GM21717 (cell line): ENCODE measurements around the gene FGGY.
"Not testable (repeated sequence)": the region's sequence is repeated elsewhere in the genome, so short reads cannot be mapped to it uniquely, and the experiment has no call there.

Experiments used
- ATAC-seq: cut with Tn5 transposase; IDR thresholded peaks from one replicate; pipeline ENCODE4 v1.9.1; 2021; ENCODE audit warnings: mild to moderate bottlenecking, moderate library complexity; ENCODE audit not compliant: unreplicated experiment

FGGY gene

DNA sequence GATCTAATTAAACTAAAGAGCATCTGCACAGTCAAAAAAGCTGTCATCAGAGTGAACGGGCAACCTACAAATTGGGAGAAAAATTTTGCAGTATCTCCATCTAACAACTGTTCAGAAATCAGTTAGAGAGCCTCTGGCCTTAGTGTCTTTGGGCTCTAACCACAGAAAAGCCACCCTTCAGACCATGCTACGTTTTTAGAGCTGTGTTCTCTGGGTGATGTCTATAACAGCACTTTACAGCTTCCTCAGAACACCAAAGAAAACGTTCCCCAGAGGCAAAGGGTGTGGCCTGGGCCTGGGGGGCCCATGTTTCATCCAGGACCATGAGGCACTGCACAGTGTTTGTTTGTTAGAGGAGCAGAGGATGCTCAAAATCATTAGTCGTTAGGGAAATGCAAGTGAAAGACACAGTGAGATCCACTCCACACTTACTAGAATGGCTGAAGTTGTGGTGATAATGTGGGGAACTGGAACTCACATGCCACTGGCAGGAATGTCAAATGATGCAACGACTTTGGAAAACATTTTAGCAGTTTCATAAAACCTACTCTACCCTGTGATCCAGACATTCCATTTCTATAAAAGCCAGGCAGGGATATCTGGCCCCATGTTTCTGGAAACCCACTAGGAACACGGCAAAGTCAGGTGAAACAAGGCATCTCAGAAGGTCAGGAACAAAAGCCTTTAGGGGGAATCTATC, 267.4 kb downstream of the FGGY start:
- ATAC-seq, result no peak

DNA sequence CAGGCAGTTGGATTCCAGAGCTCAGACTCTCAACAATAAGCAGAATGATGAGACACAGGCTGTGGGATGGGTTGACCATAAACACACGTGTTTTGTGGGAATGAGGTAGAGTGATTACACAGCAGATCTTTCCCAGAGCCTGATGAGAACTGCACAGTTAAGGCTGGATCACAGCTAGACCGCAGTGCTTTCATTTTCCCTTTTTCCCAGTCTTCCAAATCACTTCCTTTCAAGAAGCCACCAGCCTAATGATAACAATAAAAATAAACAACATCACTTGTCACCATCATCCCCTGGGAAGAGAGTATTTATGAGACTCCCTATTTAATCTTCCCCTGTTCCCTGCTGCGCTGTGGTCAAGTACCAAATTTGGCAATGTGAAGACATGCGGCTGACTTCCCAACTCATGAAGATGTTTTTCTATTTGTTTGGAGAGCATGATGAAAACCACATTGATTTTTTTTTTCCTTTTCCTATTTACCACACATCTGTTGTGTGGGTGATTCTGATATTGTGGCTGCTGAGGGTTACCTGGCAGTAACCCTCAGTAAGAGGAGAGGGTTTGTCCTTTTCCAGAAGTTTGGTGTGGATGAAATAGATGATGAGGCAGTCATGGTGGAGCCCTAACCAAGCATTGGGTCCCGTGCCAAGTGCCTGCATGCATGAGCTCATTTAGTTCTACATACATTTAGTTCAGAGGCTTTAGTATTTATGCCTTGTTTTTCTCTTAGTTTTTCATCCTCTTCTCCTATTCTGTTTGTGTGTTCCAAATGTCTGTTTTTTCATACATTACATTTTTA, 268.9 kb downstream of the FGGY start:
- no peak for ATAC-seq

DNA sequence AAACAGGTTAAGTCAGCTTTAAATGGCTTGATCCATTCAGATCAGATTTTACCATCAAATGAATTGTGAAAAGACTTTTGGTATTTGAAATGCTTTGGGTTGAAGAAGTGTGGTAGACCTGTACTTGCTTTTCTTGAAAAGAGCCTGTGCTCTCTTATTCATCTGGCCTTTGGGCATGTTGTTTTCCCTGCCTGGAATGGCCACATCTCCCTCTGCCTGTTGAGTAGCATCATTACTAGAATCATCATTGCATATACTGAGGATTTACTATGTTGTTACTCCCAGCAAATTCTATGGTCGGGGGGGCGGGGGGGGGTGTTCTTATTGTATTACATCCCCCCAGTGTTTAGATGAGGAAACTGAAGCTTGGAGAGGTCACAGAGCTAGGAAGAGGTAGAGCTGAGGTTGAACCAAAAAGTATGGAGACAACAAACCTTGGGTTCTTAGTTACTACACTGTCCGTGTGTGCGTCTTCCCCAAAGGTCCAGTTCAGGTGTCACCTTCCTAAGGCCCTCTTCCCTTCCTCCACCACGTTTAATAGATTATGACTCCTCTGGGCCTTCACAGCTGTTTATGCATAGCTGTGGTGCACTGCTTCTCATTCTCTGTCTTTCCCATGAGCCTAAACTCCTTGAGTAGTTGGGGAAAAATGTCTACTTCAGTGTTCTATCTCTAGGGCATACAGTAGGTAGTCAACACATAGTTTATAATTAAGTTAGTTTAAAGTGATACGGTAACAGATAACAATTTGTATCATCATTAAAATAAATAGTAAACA, 271.5 kb downstream of the FGGY start:
- no peak for ATAC-seq

DNA sequence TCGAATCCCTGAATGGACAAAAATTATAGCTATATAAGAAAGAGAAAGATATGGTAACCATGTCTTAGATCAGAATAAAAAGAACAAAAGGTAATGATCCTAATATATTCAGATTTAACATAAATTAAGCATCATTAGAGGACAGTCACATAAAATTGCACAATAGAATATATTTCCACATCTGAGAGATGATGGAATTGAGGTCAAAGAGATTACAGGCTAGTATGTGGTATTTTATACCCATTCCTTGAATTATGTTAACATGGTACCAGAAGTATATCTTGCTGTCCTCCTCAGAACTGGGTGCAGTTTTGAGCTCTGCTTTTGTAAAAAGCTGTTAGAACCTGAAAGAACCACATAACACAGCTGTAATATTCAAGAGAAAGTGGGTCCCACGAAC, 272.3 kb downstream of the FGGY start:
- ATAC-seq, result no peak

DNA sequence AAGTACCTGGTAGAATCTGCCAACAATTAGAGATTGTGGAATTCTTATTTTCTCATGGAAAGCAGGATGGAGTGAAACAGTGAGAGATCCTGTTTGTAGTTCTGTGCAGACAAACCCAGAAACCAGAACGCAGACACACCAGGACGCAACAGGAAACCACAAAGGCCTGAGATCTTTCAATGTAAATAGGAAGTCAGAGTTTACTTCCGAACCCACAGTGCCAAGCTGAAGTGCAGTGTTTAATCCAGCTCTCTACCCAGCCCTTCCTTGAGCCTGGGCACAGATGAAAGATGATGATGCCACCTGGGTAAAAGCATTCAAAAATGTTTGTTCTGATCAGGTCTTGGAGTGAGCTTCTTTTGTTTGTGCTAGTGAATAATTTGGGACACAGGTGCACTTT, 273.6 kb downstream of the FGGY start:
- ATAC-seq, result peak; percentile 72

DNA sequence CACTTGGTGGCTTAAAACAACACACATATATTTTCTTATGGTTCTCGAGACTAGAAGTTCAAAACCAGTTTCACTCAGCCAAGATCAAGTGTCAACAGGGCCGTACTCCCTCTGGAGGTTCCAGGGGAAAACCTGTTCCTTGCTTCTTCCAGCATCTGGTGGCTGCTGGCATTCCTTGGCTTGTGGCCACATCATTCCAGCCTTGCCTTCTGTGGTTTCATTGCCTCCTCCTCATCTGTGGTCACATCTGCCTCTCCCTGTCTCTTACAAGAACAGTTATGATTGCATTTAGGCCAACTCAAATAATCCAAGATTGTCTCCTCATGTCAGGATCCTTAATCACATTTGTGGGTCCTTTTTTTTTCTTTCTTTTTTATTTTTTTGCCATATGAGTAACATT, 277.2 kb downstream of the FGGY start:
- ATAC-seq, result no peak

DNA sequence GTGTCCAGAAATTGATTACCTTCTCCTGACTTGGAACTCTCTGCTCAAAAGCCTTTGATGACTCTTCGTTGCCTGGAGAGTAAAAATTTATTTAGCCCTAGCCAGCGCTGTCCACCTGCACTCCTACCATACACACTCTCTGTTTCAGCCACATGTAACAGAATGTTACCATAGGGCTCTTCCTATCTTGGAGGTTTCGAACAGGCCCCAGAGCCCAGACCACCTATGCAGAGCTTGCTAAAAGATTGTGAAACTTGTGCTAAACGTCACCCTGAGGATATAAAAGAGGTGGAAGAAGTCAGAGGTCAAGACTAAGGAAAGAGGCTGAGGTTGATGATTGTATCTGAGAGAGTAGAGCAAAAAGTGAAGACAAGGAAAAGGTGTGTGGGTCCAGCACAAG, 280.9 kb downstream of the FGGY start:
- ATAC-seq, result no peak

DNA sequence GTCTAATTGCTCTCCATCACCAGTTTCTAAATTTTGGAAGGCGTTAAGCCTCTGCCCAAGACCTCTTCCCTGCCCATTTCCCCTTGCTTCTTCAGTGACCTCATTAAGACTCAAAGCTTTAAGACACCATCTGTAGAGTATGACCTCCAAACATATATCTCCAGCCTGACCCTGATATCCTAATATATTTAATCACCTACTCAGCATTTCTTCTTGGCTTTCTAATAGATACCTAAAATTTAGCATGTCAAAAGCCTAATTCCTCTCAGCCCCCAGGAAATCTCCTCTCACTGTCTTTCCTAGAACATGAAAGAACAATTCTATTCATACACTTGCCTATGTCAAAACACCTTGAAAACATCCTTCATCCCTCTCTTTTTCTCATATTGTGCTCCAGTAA, 282.3 kb downstream of the FGGY start:
- no peak for ATAC-seq

DNA sequence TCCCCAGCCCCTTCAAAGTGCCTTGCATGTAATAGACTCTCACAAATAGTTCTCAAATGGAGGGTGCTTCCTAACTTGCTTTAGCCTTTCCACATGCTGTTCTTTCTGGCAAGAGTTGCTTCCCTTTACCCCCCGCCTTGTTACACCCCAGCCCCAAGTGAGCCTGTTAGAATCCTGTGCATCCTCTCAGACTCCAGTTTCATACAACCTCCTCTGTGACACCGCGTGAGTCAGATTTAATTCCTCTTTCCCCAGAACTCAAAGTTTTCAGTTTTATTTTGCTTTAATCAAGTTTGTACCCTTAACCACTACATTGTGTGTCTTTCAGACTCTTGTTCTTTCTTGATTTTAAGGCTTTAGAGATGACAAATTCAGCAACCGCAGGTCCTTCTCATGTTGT, 283.4 kb downstream of the FGGY start:
- no peak for ATAC-seq

DNA sequence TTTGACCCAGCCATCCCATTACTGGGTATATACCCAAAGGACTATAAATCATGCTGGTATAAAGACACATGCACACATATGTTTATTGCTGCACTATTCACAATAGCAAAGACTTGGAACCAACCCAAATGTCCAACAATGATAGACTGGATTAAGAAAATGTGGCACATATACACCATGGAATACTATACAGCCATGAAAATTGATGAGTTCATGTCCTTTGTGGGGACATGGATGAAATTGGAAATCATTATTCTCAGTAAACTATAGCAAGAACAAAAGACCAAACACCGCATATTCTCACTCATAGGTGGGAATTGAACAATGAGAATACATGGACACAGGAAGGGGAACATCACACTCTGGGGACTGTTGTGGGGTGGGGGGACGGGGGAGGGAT, 295.5 kb downstream of the FGGY start:
- not testable (repeated sequence) for ATAC-seq

DNA sequence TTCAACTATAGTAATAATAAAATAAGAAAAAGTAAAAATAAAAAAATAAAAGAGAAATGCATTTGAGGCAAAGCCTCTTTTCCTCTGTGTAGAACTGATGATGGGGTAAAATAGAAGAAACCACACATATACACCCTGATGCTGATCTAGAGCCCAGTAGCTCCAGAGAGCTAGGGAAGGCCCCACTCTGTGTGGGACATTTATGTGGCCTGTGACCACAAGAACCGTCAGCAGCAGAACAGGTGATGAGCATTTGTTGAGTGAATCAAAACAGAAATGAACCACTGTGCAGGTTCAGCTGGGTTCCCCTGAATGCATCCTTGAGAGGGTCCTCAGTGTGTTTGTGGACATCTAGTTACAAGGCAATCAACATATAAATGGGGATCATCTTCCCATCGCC, 296.0 kb downstream of the FGGY start:
- no peak for ATAC-seq

DNA sequence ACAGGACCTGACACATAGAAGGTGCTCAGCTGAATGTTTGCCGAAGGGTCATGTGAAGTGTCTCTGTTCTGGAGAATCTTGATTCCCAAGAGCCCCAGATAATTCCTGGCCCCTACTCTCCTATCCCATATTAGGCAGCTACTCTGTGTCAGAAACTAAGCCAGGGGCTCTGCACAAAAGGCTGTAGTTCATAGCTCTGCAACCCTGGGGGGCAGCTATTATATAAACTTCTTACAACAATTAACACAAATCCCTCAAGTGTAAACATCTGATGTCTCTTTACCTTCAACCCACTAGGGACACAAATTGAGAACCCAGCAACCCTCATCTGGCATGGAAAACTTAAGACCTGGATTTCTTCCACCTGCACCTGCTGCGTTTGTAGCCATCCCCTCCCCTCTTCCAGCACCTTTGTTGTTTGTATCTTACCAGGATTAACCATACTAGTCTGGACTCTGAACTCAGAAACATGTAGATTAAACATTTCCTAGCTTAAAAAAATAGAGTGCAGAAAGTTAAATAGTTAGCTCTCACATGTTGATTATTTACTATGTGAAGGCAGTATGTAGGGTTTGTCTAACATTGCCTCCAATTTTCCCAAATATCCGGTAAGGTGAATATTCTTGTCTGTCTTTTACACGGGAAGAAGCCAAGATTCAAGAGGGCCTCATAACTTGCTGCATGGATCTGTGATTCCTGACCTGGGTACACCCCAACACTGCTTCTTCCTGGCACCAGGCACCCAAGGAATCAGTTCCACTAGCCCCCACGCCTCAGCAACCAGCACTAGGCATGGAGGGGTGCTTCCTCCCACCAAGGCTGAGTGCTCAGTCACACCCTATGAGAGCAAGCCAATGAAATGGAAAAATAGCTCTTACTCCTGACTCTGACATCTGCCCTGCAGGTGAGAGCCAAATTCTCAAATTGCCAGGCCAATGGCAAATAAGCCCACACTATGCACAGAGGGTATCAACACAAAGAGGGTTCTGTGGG, 297.2 kb downstream of the FGGY start:
- ATAC-seq, result no peak

DNA sequence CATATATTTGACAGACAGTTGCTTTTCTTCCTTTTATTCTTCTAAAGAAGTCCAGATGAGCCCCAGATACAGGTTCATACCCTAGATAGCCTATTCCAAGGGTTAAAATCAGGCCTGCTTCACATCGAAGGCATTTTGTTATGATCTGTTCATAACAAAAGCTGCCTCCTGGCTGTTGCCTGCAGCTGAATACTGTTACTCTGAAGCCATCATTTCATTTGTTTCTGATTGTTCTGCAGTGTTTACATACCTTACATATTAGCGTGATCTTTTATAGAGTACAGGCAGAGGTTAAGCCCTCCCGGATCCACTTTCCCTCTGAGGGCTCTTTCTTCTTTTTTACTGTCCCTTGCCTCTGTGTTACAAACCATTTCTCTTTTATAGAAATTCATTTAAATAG, 298.9 kb downstream of the FGGY start:
- no peak for ATAC-seq

DNA sequence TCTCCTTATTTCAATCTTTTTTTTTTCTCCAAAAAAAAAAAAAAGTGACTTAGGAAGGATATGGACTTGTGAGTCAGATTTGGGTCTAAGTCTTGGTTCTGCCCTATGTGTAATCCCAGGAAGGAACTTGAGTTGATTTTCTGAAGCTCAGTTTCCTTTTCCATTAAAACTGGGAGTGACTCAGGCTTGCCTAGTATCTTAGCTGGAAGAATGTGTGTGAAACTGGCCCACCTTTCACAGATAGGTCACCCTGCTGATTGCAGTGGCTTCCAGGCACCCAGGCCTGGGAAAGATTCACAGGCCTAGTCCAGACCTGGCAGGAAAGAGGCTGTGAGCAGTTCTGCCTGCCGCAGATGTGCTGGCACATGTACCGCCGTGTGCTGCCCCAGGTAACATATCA, 299.5 kb downstream of the FGGY start:
- no peak for ATAC-seq

DNA sequence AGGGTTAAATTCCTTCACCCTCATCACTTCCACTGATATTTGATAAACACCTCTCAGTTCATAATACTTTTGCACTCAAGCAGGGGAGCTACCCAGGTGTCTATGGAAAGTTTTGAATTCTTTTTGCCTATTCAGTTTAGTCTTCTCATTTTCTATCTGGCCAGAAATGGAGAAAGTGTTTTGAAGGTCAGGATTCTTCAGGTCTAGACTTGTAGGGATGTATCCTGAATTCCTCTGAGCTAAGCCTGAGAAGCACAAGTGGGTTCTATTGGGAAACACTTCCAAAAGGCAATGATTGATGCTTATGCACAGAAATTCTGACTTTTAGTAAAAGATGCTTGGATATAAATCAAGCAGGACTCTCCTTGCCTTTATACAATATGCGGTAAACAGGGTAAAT, 300.1 kb downstream of the FGGY start:
- no peak for ATAC-seq

DNA sequence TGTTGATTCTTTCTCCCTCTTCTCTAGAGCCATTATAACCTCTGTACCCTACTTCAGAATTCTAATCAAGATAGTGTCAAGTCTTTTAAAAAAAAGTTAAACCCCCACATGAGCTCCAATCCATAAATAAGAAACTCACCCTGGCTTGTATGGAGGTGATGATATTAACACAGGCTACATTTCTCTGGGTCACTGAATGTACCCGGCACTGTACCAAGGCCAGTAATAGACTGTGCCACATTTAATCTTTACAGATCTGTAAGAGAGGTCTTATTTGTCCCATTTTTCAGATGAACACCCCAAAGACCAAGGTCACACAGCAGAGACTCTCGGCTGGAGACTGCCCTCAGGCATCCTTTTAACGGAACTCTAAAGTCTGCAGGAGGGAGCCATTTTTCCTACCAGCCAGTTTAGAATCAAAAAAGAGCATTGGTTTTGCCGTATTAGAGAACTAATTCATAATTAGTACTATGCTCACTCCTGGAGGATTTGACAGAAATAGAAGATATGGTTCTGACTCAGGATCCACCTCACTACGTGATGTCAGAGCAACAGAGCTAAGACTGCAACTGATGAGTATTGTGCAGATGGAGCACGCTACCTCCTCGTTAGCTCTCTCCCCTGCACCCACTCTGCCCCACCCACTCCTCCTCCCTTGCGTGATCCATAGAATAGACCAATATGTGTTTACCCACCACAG, 300.7 kb downstream of the FGGY start:
- ATAC-seq, result no peak

DNA sequence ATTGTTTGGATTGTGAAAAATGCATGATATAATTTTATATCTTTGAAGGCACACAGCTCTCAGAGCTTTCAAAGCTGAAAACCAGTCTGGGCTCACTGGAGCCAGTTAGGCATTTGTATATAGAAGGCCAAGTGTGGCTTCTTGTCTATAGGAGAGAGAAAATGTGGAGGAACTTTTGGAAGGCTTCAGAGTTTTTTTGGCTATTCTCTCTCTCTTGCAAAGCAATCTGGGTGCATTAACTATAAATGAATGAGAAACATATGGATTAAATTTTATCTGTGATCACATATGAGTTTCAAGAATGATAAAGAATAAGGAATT, 301.2 kb downstream of the FGGY start:
- ATAC-seq, result no peak

DNA sequence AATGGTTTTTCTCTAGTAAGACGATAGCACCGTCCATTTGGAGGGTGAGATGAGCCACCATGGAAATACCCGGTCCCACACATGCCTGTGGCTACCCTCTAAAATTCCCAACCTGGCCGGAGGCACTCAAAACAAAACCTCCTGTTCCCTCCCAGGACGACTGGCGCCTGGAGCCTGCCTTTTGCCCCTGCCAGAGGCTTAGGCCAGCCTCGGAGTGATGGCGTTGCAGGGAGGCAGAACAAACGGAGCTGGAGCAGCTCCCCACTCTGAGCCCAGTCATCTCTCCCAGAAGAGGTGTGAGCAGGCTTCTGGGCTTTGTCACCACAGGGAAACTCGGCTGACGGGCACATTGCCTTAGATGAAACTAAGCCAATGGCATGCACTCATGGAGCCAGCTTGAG, 304.1 kb downstream of the FGGY start:
- ATAC-seq, result no peak

DNA sequence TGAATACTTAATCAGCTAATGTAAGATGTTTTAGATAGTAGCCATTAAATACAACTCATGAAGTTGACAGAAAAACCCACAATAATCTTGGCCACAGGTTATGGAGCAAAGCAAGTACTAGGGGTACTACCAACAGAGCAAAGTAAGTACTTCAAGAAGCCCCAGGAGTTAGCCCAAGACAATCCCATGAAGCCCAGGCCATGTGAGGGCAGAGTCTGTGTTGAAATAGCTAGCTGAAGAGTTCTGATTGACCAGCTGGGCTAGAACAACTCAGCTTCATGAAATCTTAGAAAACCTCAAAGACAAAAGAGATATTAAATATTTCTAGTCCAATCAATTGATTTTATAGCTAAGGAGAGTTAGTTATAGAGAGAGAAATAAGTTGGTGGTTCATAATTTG, 304.9 kb downstream of the FGGY start:
- no peak for ATAC-seq

DNA sequence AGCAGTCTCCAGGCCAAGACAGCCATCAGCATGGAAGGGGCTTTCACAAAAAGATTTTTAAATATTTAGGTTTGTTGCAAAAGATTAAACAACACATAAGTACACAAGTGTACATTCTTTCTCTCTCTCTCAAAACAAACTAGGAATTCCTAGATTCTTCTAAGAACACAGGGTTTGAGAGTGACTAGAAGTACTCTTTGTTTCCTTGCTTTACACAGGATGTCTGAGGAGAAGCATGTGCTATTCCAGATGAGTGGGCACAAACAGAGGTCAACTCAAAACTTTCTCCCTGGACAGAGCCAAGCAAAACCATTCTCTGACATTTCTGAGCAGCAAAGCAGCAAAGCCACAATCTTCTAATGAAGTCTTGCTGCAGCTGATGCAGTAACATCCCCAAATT, 307.3 kb downstream of the FGGY start:
- ATAC-seq, result no peak
